Measurements from ENCODE around the gene AQP6.
A peak's percentile ranks its signal among the peaks of the same experiment; 100 is the strongest.
"Not testable (repeated sequence)": the region's sequence is repeated elsewhere in the genome, so short reads cannot be mapped to it uniquely, and the experiment has no call there.

The AQP6 gene

GRCh38 chr12:49969651-49970429 lies 2.9 kb upstream of the AQP6 start:
- DNase-seq (ENCODE audit: low spot score) = no peak
- peak; percentile 5 for FAIRE-seq

- DNase-seq (ENCODE audit: low spot score) = no peak
- no peak for FAIRE-seq
Measured at GRCh38 chr12:49970658-49971057, 2.1 kb upstream of the AQP6 start.

GRCh38 chr12:49971141-49971540 lies 1.6 kb upstream of the AQP6 start:
- no peak for FAIRE-seq

GRCh38 chr12:49972129-49972528 lies 618 bp upstream of the AQP6 start:
- no peak for DNase-seq (ENCODE audit: low spot score)
- FAIRE-seq = no peak

More at GRCh38 chr12:49971141-49971540, 1.6 kb upstream of the AQP6 start:
- no peak for DNase-seq (ENCODE audit: low spot score)

- FAIRE-seq = no peak
- no peak for DNase-seq (ENCODE audit: low spot score)
Measured at GRCh38 chr12:49973361-49973830, 649 bp downstream of the AQP6 start.

GRCh38 chr12:49974231-49974675 lies 1.5 kb downstream of the AQP6 start:
- DNase-seq (ENCODE audit: low spot score) (no peak), FAIRE-seq (no peak)

GRCh38 chr12:49974677-49975317 lies 2.0 kb downstream of the AQP6 start:
- DNase-seq (ENCODE audit: low spot score) = no peak
- FAIRE-seq = no peak

GRCh38 chr12:49975318-49975761 lies 2.6 kb downstream of the AQP6 start:
- FAIRE-seq (no peak), DNase-seq (ENCODE audit: low spot score) (no peak)

- FAIRE-seq (no peak), DNase-seq (ENCODE audit: low spot score) (no peak)
Measured at GRCh38 chr12:49976557-49976956, 3.8 kb downstream of the AQP6 start.

- FAIRE-seq = no peak
- DNase-seq (ENCODE audit: low spot score) = no peak
Measured at GRCh38 chr12:49978125-49978524, 5.4 kb downstream of the AQP6 start.

- no peak for FAIRE-seq
- DNase-seq (ENCODE audit: low spot score) = no peak
Measured at GRCh38 chr12:49979016-49979586, 6.4 kb downstream of the AQP6 start.

GRCh38 chr12:49979791-49980190 lies 7.0 kb downstream of the AQP6 start:
- no peak for FAIRE-seq
- DNase-seq (ENCODE audit: low spot score) = no peak

GRCh38 chr12:49980501-49981349 lies 8.0 kb downstream of the AQP6 start:
- no peak for FAIRE-seq
- no peak for DNase-seq (ENCODE audit: low spot score)

GRCh38 chr12:49982246-49983087 lies 9.7 kb downstream of the AQP6 start:
- FAIRE-seq (no peak), DNase-seq (ENCODE audit: low spot score) (no peak)

GRCh38 chr12:49983892-49984291 lies 11.1 kb downstream of the AQP6 start:
- no peak for FAIRE-seq
- no peak for DNase-seq (ENCODE audit: low spot score)

- DNase-seq (ENCODE audit: low spot score) (no peak), FAIRE-seq (no peak)
Measured at GRCh38 chr12:49984476-49985359, 12.0 kb downstream of the AQP6 start.

- FAIRE-seq (no peak), DNase-seq (ENCODE audit: low spot score) (no peak)
Measured at GRCh38 chr12:49985981-49986380, 13.2 kb downstream of the AQP6 start.

GRCh38 chr12:49986476-49986875 lies 13.7 kb downstream of the AQP6 start:
- FAIRE-seq; DNase-seq (ENCODE audit: low spot score): not testable (repeated sequence)

- DNase-seq (ENCODE audit: low spot score) (no peak), FAIRE-seq (no peak)
Measured at GRCh38 chr12:49987625-49988303, 15.0 kb downstream of the AQP6 start.
